Measurements from ENCODE around the gene TMEM198.

GRCh38 chr2:219547621-219548020 is 3.8 kb downstream of the TMEM198 start:
- TF ChIP-seq REST (IDR thresholded peaks at IDR 0.05; ENCODE audit: insufficient read depth in 1 of 2, low read depth in 2 of 2, low read length in 1 of 2) = no peak
- no peak for TF ChIP-seq CTCF (IDR thresholded peaks at IDR 0.05)
